Measurements from ENCODE around the gene ATP13A4. TPM values are rescaled to one million over a fixed set of nuclear protein-coding genes. Genes with fewer than 3 reads are reported as not detected.

The ATP13A4 gene
- total and polyA plus RNA-seq, 2 of the 8 experiments (the other 6 are each of a cell fraction or from before 2014, with no cell fraction given): 0.12 TPM; not detected in 1

GRCh38 chr3:193496658-193497057 is 58.0 kb downstream of the ATP13A4 start:
- H3K4me3 ChIP-seq (ENCODE audit: extremely low read depth in 1 of 4, insufficient read depth in 2 of 4, low read depth in 3 of 4, low read length in 4 of 4): no peak overlapping the region
- POLR2A ChIA-PET (ENCODE audit: partially characterized antibody): no interaction called here

More at GRCh38 chr3:193496658-193497057, 58.0 kb downstream of the ATP13A4 start:
- no peaks in the 10 kb centered on the region for H3K79me1 ChIP-seq (ENCODE audit: low read depth, low read length)
- H2AK5ac ChIP-seq (ENCODE audit: low read depth, low read length): no peak overlapping the region
- 89% methylated on average over 6 of the region's 6 CpGs; no CpG with 5 or more reads in 1 of the 2 experiments for WGBS, 2 experiments (ENCODE audit: extremely low coverage in 1 of 2, insufficient coverage in 1 of 2, insufficient read length in 1 of 2, insufficient replicate concordance in 2 of 2, low coverage in 1 of 2, low lambda C conversion rate in 2 of 2, missing lambda C conversion rate in 1 of 2)
- no peak overlapping the region for H2BK5ac ChIP-seq (ENCODE audit: low read depth, low read length)
- H3K4ac ChIP-seq (replicated peaks; ENCODE audit: insufficient read length, low read depth, low read length): no peak overlapping the region
- no peak overlapping the region for H3K18ac ChIP-seq (ENCODE audit: extremely low read depth, low read length)
- H3K56ac ChIP-seq (replicated peaks; ENCODE audit: insufficient read length, low read depth, low read length): no peak overlapping the region
- no peak overlapping the region for H3K14ac ChIP-seq (ENCODE audit: insufficient read length)
- no peaks in the 10 kb centered on the region for H3K36me3 ChIP-seq (ENCODE audit: control insufficient read depth in 2 of 4, insufficient read depth in 4 of 4, low read length in 3 of 4)
- no peaks in the 10 kb centered on the region for H3K23me2 ChIP-seq (ENCODE audit: low read depth, low read length)
- TF ChIP-seq SUZ12 (IDR thresholded peaks at IDR 0.05; ENCODE audit: low read length) (no peak), SIRT6 (IDR thresholded peaks at IDR 0.05; ENCODE audit: low read length) (no peak)
- no peak for FAIRE-seq
- no peak overlapping the region for H3K9ac ChIP-seq (replicated peaks in 1 of 4; ENCODE audit: extremely low read depth in 1 of 4, low read depth in 3 of 4, low read length in 3 of 4)
- no peak overlapping the region for H2BK20ac ChIP-seq (ENCODE audit: low read length)
- H3K27me3 ChIP-seq (replicated peaks in 1 of 4; ENCODE audit: control insufficient read depth in 3 of 4, extremely low read depth in 1 of 4, insufficient read depth in 3 of 4, low read length in 3 of 4): no peaks in the 10 kb centered on the region
- no peaks in the 10 kb centered on the region for H3K4me1 ChIP-seq (replicated peaks in 1 of 4; ENCODE audit: control insufficient read depth in 3 of 4, insufficient read depth in 4 of 4, low read length in 3 of 4)
- H2BK15ac ChIP-seq (ENCODE audit: low read length): no peak overlapping the region
- no peaks in the 10 kb centered on the region for H3K79me2 ChIP-seq (ENCODE audit: control insufficient read depth in 1 of 2, insufficient read depth in 2 of 2, low read length in 2 of 2)
- no peaks in the 10 kb centered on the region for H3K9me3 ChIP-seq (ENCODE audit: insufficient read depth in 2 of 2, low read depth in 1 of 2, low read length in 1 of 2)
- no peak overlapping the region for H4K91ac ChIP-seq (replicated peaks; ENCODE audit: insufficient read length, low read length)
- H3K27ac ChIP-seq (ENCODE audit: low read depth, low read length): no peak overlapping the region
- no peak overlapping the region for H2BK120ac ChIP-seq (replicated peaks; ENCODE audit: low read depth, low read length)
- H2AFZ ChIP-seq (ENCODE audit: low read length): no peak overlapping the region
- H3K23ac ChIP-seq (ENCODE audit: insufficient read length): no peak overlapping the region
- no peak for DNase-seq (ENCODE audit: low read depth in 1 of 2, low spot score in 2 of 2)
- no peak overlapping the region for H2BK12ac ChIP-seq (ENCODE audit: low read depth, low read length)
- CTCF ChIA-PET (ENCODE audit: partially characterized antibody): interaction anchor here (0.9 to 1.5 kb wide), 4 partner anchors 9 to 404 kb away, joined by 3 to 5 read pairs (median 4); no protein-coding TSS in a partner anchor
- H3K4me2 ChIP-seq (ENCODE audit: insufficient read depth in 1 of 2, low read depth in 2 of 2, low read length in 2 of 2): no peak overlapping the region
- no peak overlapping the region for H4K8ac ChIP-seq (ENCODE audit: extremely low read depth, insufficient read depth, low read length)
- H4K20me1 ChIP-seq (replicated peaks in 1 of 2; ENCODE audit: control insufficient read depth in 1 of 2, insufficient read depth in 2 of 2, low read length in 2 of 2): no peaks in the 10 kb centered on the region
- H4K5ac ChIP-seq (ENCODE audit: insufficient read length, low read depth, low read length): no peak overlapping the region
